Gastroesophageal sphincter (tissue), 4 donors: ENCODE results near the gene GTPBP2. TPM values are rescaled to one million over a fixed set of nuclear protein-coding genes. Genes with fewer than 3 reads are reported as not detected.

ENCODE experiments used
- ATAC-seq: fragments of 150-250 bp; one replicate; pipeline ENCODE4 v1.9.1; 2016; ENCODE audit warnings: mild to moderate bottlenecking, moderate library complexity
- H3K27ac ChIP-seq, 4 donors: fragments of 200-600 bp; sonication (generic) in 3 of 4; 1 replicate in 3 of 4; 2 replicates in 1 of 4; pipeline ENCODE4 v1.5.1; 2016 to 2019
- H3K27me3 ChIP-seq: fragments of 200-600 bp; sonication (generic); one replicate; pipeline ENCODE4 v1.5.1; 2019
- H3K36me3 ChIP-seq, 2 donors: fragments of 200-600 bp; sonication (generic); one replicate each; pipeline ENCODE4 v1.5.1; 2019; ENCODE audit warnings: control low read depth in 1 of 2
- H3K4me1 ChIP-seq, 3 donors: fragments of 200-600 bp; sonication (generic); 1 replicate in 2 of 3; 2 replicates in 1 of 3; pipeline ENCODE4 v1.5.1; 2016 to 2019; ENCODE audit warnings: control low read depth in 2 of 3
- H3K4me3 ChIP-seq, 2 donors: fragments of 200-600 bp; sonication (generic); one replicate each; pipeline ENCODE4 v1.5.1; 2019; ENCODE audit warnings: mild to moderate bottlenecking in 1 of 2, moderate library complexity in 1 of 2
- H3K9me3 ChIP-seq, 3 donors: fragments of 200-600 bp; sonication (generic); one replicate each; pipeline ENCODE4 v1.5.1; 2017 to 2019; ENCODE audit warnings: control low read depth in 2 of 3
- EP300 ChIP-seq: sonication (generic); formaldehyde crosslinking; IDR thresholded peaks from one replicate; pipeline ENCODE4 v1.6.1; 2017; ENCODE audit warnings: antibody characterized with exemption, mild to moderate bottlenecking
- POLR2A ChIP-seq, 2 donors: fragments of 450-650 bp; IDR thresholded peaks; one replicate each; pipeline ENCODE4 v1.6.1; 2017; ENCODE audit warnings: antibody characterized with exemption in 2 of 2, mild to moderate bottlenecking in 2 of 2, moderate library complexity in 1 of 2
- POLR2AphosphoS5 ChIP-seq: sonication (generic); formaldehyde crosslinking; IDR thresholded peaks from one replicate; pipeline ENCODE4 v1.6.1; 2017; ENCODE audit warnings: antibody characterized with exemption
- WGBS, 2 donors: methylation state at CpG; one replicate each; pipeline ENCODE4 v1.1.5; 2018; ENCODE audit warnings: low coverage in 1 of 2; 5-methylcytosine and 5-hydroxymethylcytosine counted together
- total RNA-seq, 4 donors: library from RNA; depleted of rRNA; stranded (reverse); fragments of >200 nt; gene quantifications; one replicate each; pipeline ENCODE4 v1.1.0, GENCODE V29; 2016
- TF ChIP-seq, protein P1 (sequence below), 4 experiments: fragments of 200-600 bp in 2 of 4; fragments of 450-650 bp in 2 of 4; sonication (generic) in 1 of 4; IDR thresholded peaks; one replicate each; pipeline ENCODE4 v1.5.1; 2017 to 2019; ENCODE audit warnings: antibody characterized with exemption in 4 of 4, mild to moderate bottlenecking in 2 of 4, moderate library complexity in 2 of 4

Gene GTPBP2
- total RNA-seq, 4 donors from 2014 or later = 28.8 to 44.5 (median 31.4) TPM

- Histone ChIP-seq H3K27me3 (no peaks in the 10 kb centered on the region), H3K9me3 (no peaks in the 10 kb centered on the region), H3K36me3 (peaks cover 0 to 80% of the 10 kb centered on the region in 2 donors), H3K4me3 (no peak overlapping the region), H3K4me1 (peaks cover 0 to 10% (median 0%) of the 10 kb centered on the region in 3 donors), H3K27ac (no peak overlapping the region)
- TF ChIP-seq, protein P1, sequence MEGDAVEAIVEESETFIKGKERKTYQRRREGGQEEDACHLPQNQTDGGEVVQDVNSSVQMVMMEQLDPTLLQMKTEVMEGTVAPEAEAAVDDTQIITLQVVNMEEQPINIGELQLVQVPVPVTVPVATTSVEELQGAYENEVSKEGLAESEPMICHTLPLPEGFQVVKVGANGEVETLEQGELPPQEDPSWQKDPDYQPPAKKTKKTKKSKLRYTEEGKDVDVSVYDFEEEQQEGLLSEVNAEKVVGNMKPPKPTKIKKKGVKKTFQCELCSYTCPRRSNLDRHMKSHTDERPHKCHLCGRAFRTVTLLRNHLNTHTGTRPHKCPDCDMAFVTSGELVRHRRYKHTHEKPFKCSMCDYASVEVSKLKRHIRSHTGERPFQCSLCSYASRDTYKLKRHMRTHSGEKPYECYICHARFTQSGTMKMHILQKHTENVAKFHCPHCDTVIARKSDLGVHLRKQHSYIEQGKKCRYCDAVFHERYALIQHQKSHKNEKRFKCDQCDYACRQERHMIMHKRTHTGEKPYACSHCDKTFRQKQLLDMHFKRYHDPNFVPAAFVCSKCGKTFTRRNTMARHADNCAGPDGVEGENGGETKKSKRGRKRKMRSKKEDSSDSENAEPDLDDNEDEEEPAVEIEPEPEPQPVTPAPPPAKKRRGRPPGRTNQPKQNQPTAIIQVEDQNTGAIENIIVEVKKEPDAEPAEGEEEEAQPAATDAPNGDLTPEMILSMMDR (IDR thresholded peaks at IDR 0.05) = no peak
- TF ChIP-seq POLR2A (IDR thresholded peaks at IDR 0.05) (no peak), EP300 (no peak), POLR2AphosphoS5 (no peak)
- no peak for ATAC-seq
- WGBS, 2 donors = 95 to 100% methylated on average over 3 to 6 of the region's 12 CpGs
These were observed 7.8 kb downstream of the GTPBP2 start for GRCh38 chr6:43621078-43621835.

GRCh38 chr6:43616725-43617472, 12.2 kb downstream of the GTPBP2 start:
- H3K9me3 ChIP-seq = no peaks in the 10 kb centered on the region
- no peaks in the 10 kb centered on the region for H3K27me3 ChIP-seq
- 90 to 94% methylated on average over 6 to 8 of the region's 9 CpGs for WGBS, 2 donors
- no peak overlapping the region for H3K27ac ChIP-seq
- ATAC-seq = no peak
- no peak for TF ChIP-seq POLR2AphosphoS5
- TF ChIP-seq, protein P1 (IDR thresholded peaks at IDR 0.05) = no peak
- no peak for TF ChIP-seq POLR2A (IDR thresholded peaks at IDR 0.05)
- no peak for TF ChIP-seq EP300
- peaks cover 0 to 72% of the 10 kb centered on the region in 2 donors for H3K36me3 ChIP-seq
- no peaks in the 10 kb centered on the region for H3K4me1 ChIP-seq
- H3K4me3 ChIP-seq = no peak overlapping the region

DNA sequence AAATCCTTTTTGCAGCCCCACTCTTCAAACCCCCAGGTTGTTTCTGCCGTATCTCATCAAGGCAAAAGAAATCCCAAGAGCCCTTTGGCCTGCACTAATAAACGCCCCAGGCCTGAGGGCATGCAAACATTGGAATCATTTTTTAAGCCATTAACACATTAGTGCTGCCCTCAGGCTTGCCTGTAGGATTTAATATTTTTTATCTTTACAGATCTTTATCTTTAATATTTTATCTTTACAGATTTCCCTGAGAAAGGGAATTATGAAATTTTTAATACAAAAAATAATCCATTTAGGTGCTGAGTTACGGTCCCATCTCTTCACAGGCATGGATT, 14.7 kb downstream of the GTPBP2 start:
- WGBS, 2 donors = 69 to 82% methylated on average over 2 to 3 of the region's 3 CpGs
- no peak for TF ChIP-seq POLR2A (IDR thresholded peaks at IDR 0.05)
- TF ChIP-seq POLR2AphosphoS5 = no peak
- TF ChIP-seq EP300 = no peak
- TF ChIP-seq, protein P1 (IDR thresholded peaks at IDR 0.05) = no peak

GRCh38 chr6:43613721-43614395, 15.2 kb downstream of the GTPBP2 start:
- H3K27me3 ChIP-seq = no peaks in the 10 kb centered on the region
- H3K4me1 ChIP-seq = no peaks in the 10 kb centered on the region
- no peak for ATAC-seq
- H3K27ac ChIP-seq = no peak overlapping the region
- TF ChIP-seq, protein P1 (IDR thresholded peaks at IDR 0.05) = no peak
- no peak for TF ChIP-seq POLR2A (IDR thresholded peaks at IDR 0.05)
- TF ChIP-seq POLR2AphosphoS5 = no peak
- no peak for TF ChIP-seq EP300
- no peak overlapping the region for H3K4me3 ChIP-seq
- H3K9me3 ChIP-seq = no peaks in the 10 kb centered on the region
- WGBS, 2 donors = 100% methylated on average over 1 to 3 of the region's 6 CpGs
- peaks cover 0 to 62% of the 10 kb centered on the region in 2 donors for H3K36me3 ChIP-seq

More for the DNA sequence above, 14.7 kb downstream of the GTPBP2 start:
- no peak overlapping the region for H3K4me3 ChIP-seq
- no peaks in the 10 kb centered on the region for H3K4me1 ChIP-seq
- H3K9me3 ChIP-seq = no peaks in the 10 kb centered on the region
- H3K27ac ChIP-seq = no peak overlapping the region
- no peak for ATAC-seq
- no peaks in the 10 kb centered on the region for H3K27me3 ChIP-seq
- H3K36me3 ChIP-seq = peaks cover 0 to 65% of the 10 kb centered on the region in 2 donors
